Gastrocnemius medialis (tissue), 4 donors: ENCODE data around the gene ISLR2. TPM values are rescaled to one million over a fixed set of nuclear protein-coding genes. Genes with fewer than 3 reads are reported as not detected.
"Not testable (repeated sequence)": the region's sequence is repeated elsewhere in the genome, so short reads cannot be mapped to it uniquely, and the experiment has no call there.

Experiments
- ATAC-seq, 2 donors: fragments of 150-250 bp; one replicate each; pipeline ENCODE4 v1.9.1; 2016
- DNase-seq, 2 donors: peaks; one replicate each; pipeline ENCODE4 v3.0.0-alpha.2; 2019
- H3K27ac ChIP-seq, 4 donors: fragments of 200-600 bp; sonication (generic); 1 replicate in 1 of 4; 2 replicates in 3 of 4; pipeline ENCODE4 v1.5.1; 2016 to 2018; ENCODE audit warnings: mild to moderate bottlenecking in 2 of 4, moderate library complexity in 1 of 4
- H3K27me3 ChIP-seq, 3 donors: fragments of 200-600 bp; sonication (generic) in 2 of 3; 1 replicate in 1 of 3; 2 replicates in 2 of 3; pipeline versions ENCODE4 v1.5.1 to v1.6.0; 2016 to 2019; ENCODE audit warnings: mild to moderate bottlenecking in 1 of 3, moderate library complexity in 1 of 3
- H3K36me3 ChIP-seq, 2 donors: fragments of 200-600 bp; sonication (generic) in 1 of 2; one replicate each; pipeline ENCODE4 v1.5.1; 2017 to 2018
- H3K4me1 ChIP-seq, 2 donors: fragments of 200-600 bp; sonication (generic) in 1 of 2; one replicate each; pipeline ENCODE4 v1.5.1; 2016 to 2017; ENCODE audit warnings: mild to moderate bottlenecking in 2 of 2
- H3K4me3 ChIP-seq, 4 donors: fragments of 200-600 bp; sonication (generic) in 3 of 4; 1 replicate in 1 of 4; 2 replicates in 3 of 4; pipeline ENCODE4 v1.5.1; 2016 to 2019; ENCODE audit warnings: mild to moderate bottlenecking in 2 of 4
- H3K9me3 ChIP-seq, 3 donors: fragments of 200-600 bp; sonication (generic) in 2 of 3; 1 replicate in 1 of 3; 2 replicates in 2 of 3; pipeline ENCODE4 v1.5.1; 2016 to 2019
- CTCF ChIP-seq, 5 experiments: fragments of 450-650 bp in 3 of 5; fragments of 200-600 bp in 2 of 5; sonication (generic) in 2 of 5; IDR thresholded peaks in 4 of 5; conservative IDR thresholded peaks in 1 of 5; 1 replicate in 4 of 5; 2 replicates in 1 of 5; pipeline ENCODE4 v1.5.1; 2016 to 2019; ENCODE audit warnings: antibody characterized with exemption in 5 of 5, mild to moderate bottlenecking in 3 of 5, moderate library complexity in 3 of 5
- POLR2A ChIP-seq, 2 donors: fragments of 450-650 bp; IDR thresholded peaks; one replicate each; pipeline ENCODE4 v1.6.1; 2017; ENCODE audit warnings: antibody characterized with exemption in 2 of 2, mild to moderate bottlenecking in 2 of 2, moderate library complexity in 2 of 2
- in situ Hi-C, 4 donors: fragments of 200-750 bp; cut with MboI; loops; one replicate each; pipeline versions ENCODE4 v1.15.0 to v1.8.0; 2017; ENCODE audit warnings: low sequenced_read_pairs in 4 of 4
- intact Hi-C: fragments of 100-400 bp; cut with DNase I; formaldehyde crosslinking; loops from one replicate; pipeline ENCODE4 v1.15.1; 2023; ENCODE audit warnings: low total_unique reads
- total RNA-seq, 4 donors: library from RNA; depleted of rRNA; stranded (reverse); fragments of >200 nt; gene quantifications; one replicate each; pipeline versions ENCODE4 v1.1.0 to v1.2.3, GENCODE V29; 2016

ISLR2 gene
- total RNA-seq, 4 donors from 2014 or later, result 0.62 to 3.9 (median 2.0) TPM

- Histone ChIP-seq H3K4me1 (peaks cover 8 to 13% of the 10 kb centered on the region in 2 donors), H3K27ac (no peak overlapping the region), H3K9me3 (no peaks in the 10 kb centered on the region), H3K4me3 (no peak overlapping the region), H3K27me3 (no peaks in the 10 kb centered on the region), H3K36me3 (no peaks in the 10 kb centered on the region)
- DNase-seq (no peak), ATAC-seq (no peak)
- TF ChIP-seq CTCF (IDR thresholded peaks at IDR 0.05 in 4 of 5, conservative IDR thresholded peaks at IDR 0.05 in 1 of 5) (no peak), POLR2A (IDR thresholded peaks at IDR 0.05) (no peak)
- in situ Hi-C loops (no loop called here), intact Hi-C loops (loop anchor here (5.0 kb wide), 1 partner anchor 93 kb away; no protein-coding TSS in a partner anchor)
Measured at GRCh38 chr15:74159773-74160172, 29.4 kb downstream of the ISLR2 start.

- H3K27ac ChIP-seq, H3K27me3 ChIP-seq, DNase-seq, H3K4me3 ChIP-seq, in situ Hi-C loops, H3K36me3 ChIP-seq, intact Hi-C loops, ATAC-seq, H3K9me3 ChIP-seq: not testable (repeated sequence)
- peaks cover 8 to 13% of the 10 kb centered on the region in 2 donors for H3K4me1 ChIP-seq
Measured at GRCh38 chr15:74160390-74160789, 30.0 kb downstream of the ISLR2 start.

- H3K4me3 ChIP-seq, H3K36me3 ChIP-seq, ATAC-seq, H3K9me3 ChIP-seq, intact Hi-C loops, H3K27me3 ChIP-seq, DNase-seq, H3K27ac ChIP-seq, in situ Hi-C loops, H3K4me1 ChIP-seq: not testable (repeated sequence)
Measured at GRCh38 chr15:74162195-74162536, 31.8 kb downstream of the ISLR2 start.

- Histone ChIP-seq H3K4me1 (no peaks in the 10 kb centered on the region), H3K27me3 (no peaks in the 10 kb centered on the region), H3K4me3 (no peak overlapping the region), H3K9me3 (no peaks in the 10 kb centered on the region), H3K36me3 (no peaks in the 10 kb centered on the region), H3K27ac (no peak overlapping the region)
- ATAC-seq (no peak), DNase-seq (no peak)
- in situ Hi-C loops (no loop called here), intact Hi-C loops (no loop called here)
- TF ChIP-seq POLR2A (IDR thresholded peaks at IDR 0.05) (no peak), CTCF (IDR thresholded peaks at IDR 0.05 in 4 of 5, conservative IDR thresholded peaks at IDR 0.05 in 1 of 5) (no peak)
Measured at GRCh38 chr15:74165461-74165860, 35.1 kb downstream of the ISLR2 start.

- DNase-seq (no peak), ATAC-seq (no peak)
- Histone ChIP-seq H3K4me3 (no peak overlapping the region), H3K27ac (no peak overlapping the region), H3K4me1 (no peaks in the 10 kb centered on the region), H3K27me3 (no peaks in the 10 kb centered on the region), H3K9me3 (no peaks in the 10 kb centered on the region), H3K36me3 (no peaks in the 10 kb centered on the region)
- in situ Hi-C loops (no loop called here), intact Hi-C loops (no loop called here)
- TF ChIP-seq POLR2A (IDR thresholded peaks at IDR 0.05), result no peak
- TF ChIP-seq CTCF (IDR thresholded peaks at IDR 0.05 in 4 of 5, conservative IDR thresholded peaks at IDR 0.05 in 1 of 5), result no peak
Measured at GRCh38 chr15:74167891-74168331, 37.5 kb downstream of the ISLR2 start.

- Histone ChIP-seq H3K36me3 (no peaks in the 10 kb centered on the region), H3K4me1 (no peaks in the 10 kb centered on the region), H3K4me3 (no peak overlapping the region), H3K9me3 (no peaks in the 10 kb centered on the region), H3K27me3 (no peaks in the 10 kb centered on the region), H3K27ac (no peak overlapping the region)
- in situ Hi-C loops (no loop called here), intact Hi-C loops (no loop called here)
- DNase-seq (no peak), ATAC-seq (no peak)
- no peak for TF ChIP-seq CTCF (IDR thresholded peaks at IDR 0.05 in 4 of 5, conservative IDR thresholded peaks at IDR 0.05 in 1 of 5)
- TF ChIP-seq POLR2A (IDR thresholded peaks at IDR 0.05), result no peak
Measured at GRCh38 chr15:74168711-74169126, 38.3 kb downstream of the ISLR2 start.
